SK-N-SH treated with all-trans-retinoic acid at 6 μM for 48 hours (cell line): ENCODE data around the gene CSK.

ENCODE experiments used
- CREB5 ChIP-seq: fragments of 250-450 bp; sonication (Bioruptor Pico); IDR thresholded peaks from 2 replicates; pipeline ENCODE4 v1.5.1; 2020; ENCODE audit warnings: low read depth, mild to moderate bottlenecking, moderate library complexity
- POU6F1 ChIP-seq: fragments of 250-450 bp; sonication (Bioruptor Pico); IDR thresholded peaks from 2 replicates; pipeline ENCODE4 v1.8.0; 2021; ENCODE audit warnings: low read depth, mild to moderate bottlenecking, moderate library complexity, borderline replicate concordance
- PPARA ChIP-seq: fragments of 250-450 bp; sonication (Bioruptor Pico); IDR thresholded peaks from 2 replicates; pipeline ENCODE4 v1.5.0; 2020; ENCODE audit warnings: mild to moderate bottlenecking, borderline replicate concordance
- TCF4 ChIP-seq: fragments of 250-450 bp; sonication (Bioruptor Pico); IDR thresholded peaks from 2 replicates; pipeline ENCODE4 v1.8.0; 2021; ENCODE audit warnings: mild to moderate bottlenecking, moderate library complexity, borderline replicate concordance
- TSHZ2 ChIP-seq: fragments of 250-450 bp; sonication (Bioruptor Pico); IDR thresholded peaks from 2 replicates; pipeline ENCODE4 v1.5.0; 2020; ENCODE audit warnings: mild to moderate bottlenecking, moderate library complexity
- ZC3H10 ChIP-seq: fragments of 250-450 bp; sonication (Bioruptor Pico); IDR thresholded peaks from 2 replicates; pipeline ENCODE4 v1.5.1; 2021; ENCODE audit warnings: mild to moderate bottlenecking, moderate library complexity
- ZFP3 ChIP-seq: fragments of 250-450 bp; sonication (Bioruptor Pico); IDR thresholded peaks from 2 replicates; pipeline ENCODE4 v1.5.0; 2020; ENCODE audit warnings: mild to moderate bottlenecking, moderate library complexity
- ZFP30 ChIP-seq: fragments of 450-650 bp; formaldehyde crosslinking; IDR thresholded peaks from 2 replicates; pipeline ENCODE4 v1.5.0; 2022; ENCODE audit warnings: mild to moderate bottlenecking, moderate library complexity
- ZNF8 ChIP-seq: fragments of 450-650 bp; formaldehyde crosslinking; IDR thresholded peaks from 2 replicates; pipeline ENCODE4 v1.5.0; 2020; ENCODE audit warnings: mild to moderate bottlenecking, moderate library complexity

- TF ChIP-seq ZFP3, result no peak
- no peak for TF ChIP-seq POU6F1
- TF ChIP-seq TSHZ2, result no peak
- TF ChIP-seq ZC3H10 (CRISPR knock-in tag), result no peak
- TF ChIP-seq TCF4 (CRISPR knock-in tag), result no peak
- no peak for TF ChIP-seq ZNF8 (CRISPR knock-in tag)
- no peak for TF ChIP-seq CREB5
- no peak for TF ChIP-seq ZFP30 (CRISPR knock-in tag)
- no peak for TF ChIP-seq PPARA (CRISPR knock-in tag)
These were observed 19.1 kb upstream of the CSK start for GRCh38 chr15:74762791-74763150.
